ENCODE measurements around the gene CNTF. TPM values are rescaled to one million over a fixed set of nuclear protein-coding genes. Genes with fewer than 3 reads are reported as not detected.
"Not testable (repeated sequence)": the region's sequence is repeated elsewhere in the genome, so short reads cannot be mapped to it uniquely, and the experiment has no call there.

The CNTF gene, protein sequence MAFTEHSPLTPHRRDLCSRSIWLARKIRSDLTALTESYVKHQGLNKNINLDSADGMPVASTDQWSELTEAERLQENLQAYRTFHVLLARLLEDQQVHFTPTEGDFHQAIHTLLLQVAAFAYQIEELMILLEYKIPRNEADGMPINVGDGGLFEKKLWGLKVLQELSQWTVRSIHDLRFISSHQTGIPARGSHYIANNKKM
- 1 to 10 TPM in 8 of 10 donors, under 1 TPM in 2; 0.53 to 1.6 (median 1.2) TPM for total RNA-seq
- polyA plus RNA-seq: under 1 TPM; 0.15 to 0.23 TPM
- long read RNA-seq, donor 1: 0 reads
- long read RNA-seq, donor 2: 0 reads
- long read RNA-seq, donor 3, partial matches to known transcripts: 0 of 1 reads
- long read RNA-seq, donor 3, other reads (novel, unspliced or antisense): 1 of 1 reads

DNA sequence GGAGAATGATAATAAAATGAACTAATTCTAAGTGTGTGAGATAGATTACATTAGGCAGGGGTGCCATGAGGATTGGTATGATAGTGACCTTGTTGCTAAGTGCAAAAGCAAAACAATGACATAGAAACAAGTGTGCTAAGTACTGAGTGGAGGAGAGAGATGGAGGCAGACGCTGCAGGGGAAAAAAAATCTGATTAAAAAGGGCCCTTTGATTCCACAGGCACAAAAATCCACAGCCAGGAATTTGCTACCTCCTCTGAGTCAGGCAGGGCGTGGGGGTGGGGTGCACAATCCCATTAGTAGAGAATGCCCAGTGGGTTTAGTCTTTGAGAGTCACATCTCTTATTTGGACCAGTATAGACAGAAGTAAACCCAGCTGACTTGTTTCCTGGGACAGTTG lies at the start of gene CNTF:
TSS of gene CNTF (plus strand) at position 322 of the 400 bp plus-strand sequence. CDS start 88 bp downstream, outside the sequence.
- Histone ChIP-seq H3K4me1 (peaks cover 5 to 44% (median 20%) of the 10 kb centered on the region in 9 donors), H3K27ac (peak within 1 kb of the TSS in 4 of 10 donors; percentile 3 to 38 (median 10)), H3K9me3 (no peaks in the 10 kb centered on the region), H3K36me3 (peaks cover 0 to 87% (median 43%) of the 10 kb centered on the region in 9 donors), H3K27me3 (no peaks in the 10 kb centered on the region), H3K4me3 (no peak within 1 kb of the TSS)
- DNase-seq: no peak
- TF ChIP-seq, protein P1, sequence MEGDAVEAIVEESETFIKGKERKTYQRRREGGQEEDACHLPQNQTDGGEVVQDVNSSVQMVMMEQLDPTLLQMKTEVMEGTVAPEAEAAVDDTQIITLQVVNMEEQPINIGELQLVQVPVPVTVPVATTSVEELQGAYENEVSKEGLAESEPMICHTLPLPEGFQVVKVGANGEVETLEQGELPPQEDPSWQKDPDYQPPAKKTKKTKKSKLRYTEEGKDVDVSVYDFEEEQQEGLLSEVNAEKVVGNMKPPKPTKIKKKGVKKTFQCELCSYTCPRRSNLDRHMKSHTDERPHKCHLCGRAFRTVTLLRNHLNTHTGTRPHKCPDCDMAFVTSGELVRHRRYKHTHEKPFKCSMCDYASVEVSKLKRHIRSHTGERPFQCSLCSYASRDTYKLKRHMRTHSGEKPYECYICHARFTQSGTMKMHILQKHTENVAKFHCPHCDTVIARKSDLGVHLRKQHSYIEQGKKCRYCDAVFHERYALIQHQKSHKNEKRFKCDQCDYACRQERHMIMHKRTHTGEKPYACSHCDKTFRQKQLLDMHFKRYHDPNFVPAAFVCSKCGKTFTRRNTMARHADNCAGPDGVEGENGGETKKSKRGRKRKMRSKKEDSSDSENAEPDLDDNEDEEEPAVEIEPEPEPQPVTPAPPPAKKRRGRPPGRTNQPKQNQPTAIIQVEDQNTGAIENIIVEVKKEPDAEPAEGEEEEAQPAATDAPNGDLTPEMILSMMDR (IDR thresholded peaks at IDR 0.05): no peak
- intact Hi-C loops (cut with DNase I): loop anchor here in 2 of 10 donors (10.0 kb wide), 1 partner anchor 48 kb away; the partner anchor contains the start of genes LPXN (in 2 of the 2) and ZFP91 (in 2 of the 2)
- peak in 7 of 8 donors; percentile 18 to 69 (median 48) for ATAC-seq
- 55 to 64% methylated on average over 2 of the region's 2 CpGs for WGBS, 2 donors

DNA sequence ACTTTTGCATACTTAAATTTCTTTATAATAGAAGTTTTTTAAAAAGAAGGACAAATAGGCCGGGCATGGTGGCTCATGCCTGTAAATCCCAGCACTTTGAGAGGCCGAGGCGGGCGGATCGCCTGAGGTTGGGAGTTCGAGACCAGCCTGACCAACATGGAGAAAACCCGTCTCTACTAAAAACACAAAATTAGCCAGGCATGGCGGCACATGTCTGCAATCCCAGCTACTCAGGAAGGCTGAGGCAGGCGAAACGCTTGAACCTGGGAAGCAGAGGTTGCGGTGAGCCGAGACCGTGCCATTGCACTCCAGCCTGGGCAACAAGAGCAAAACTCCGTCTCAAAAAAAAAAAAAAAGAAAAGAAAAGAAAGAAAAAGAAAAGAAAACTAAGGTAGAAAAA lies 49.6 kb upstream of the CNTF start:
- ATAC-seq, H3K27me3 ChIP-seq, DNase-seq, H3K9me3 ChIP-seq: not testable (repeated sequence)
- Histone ChIP-seq H3K36me3 (peaks cover 0 to 30% (median 4%) of the 10 kb centered on the region in 9 donors), H3K4me3 (peak overlapping the region in 1 of 10 donors; percentile 49), H3K27ac (peak overlapping the region in 5 of 10 donors; percentile 0 to 99 (median 19)), H3K4me1 (peaks cover 14 to 54% (median 27%) of the 10 kb centered on the region in 9 donors)
- intact Hi-C loops (cut with DNase I): loop anchor here in 5 of 10 donors (10.0 kb wide), 5 partner anchors 52 to 982 kb away; partner anchors contain the start of genes CNTF (in 2 of the 5) and FAM111A (in 1 of the 5)
- 94 to 95% methylated on average over 14 of the region's 14 CpGs for WGBS, 2 donors

DNA sequence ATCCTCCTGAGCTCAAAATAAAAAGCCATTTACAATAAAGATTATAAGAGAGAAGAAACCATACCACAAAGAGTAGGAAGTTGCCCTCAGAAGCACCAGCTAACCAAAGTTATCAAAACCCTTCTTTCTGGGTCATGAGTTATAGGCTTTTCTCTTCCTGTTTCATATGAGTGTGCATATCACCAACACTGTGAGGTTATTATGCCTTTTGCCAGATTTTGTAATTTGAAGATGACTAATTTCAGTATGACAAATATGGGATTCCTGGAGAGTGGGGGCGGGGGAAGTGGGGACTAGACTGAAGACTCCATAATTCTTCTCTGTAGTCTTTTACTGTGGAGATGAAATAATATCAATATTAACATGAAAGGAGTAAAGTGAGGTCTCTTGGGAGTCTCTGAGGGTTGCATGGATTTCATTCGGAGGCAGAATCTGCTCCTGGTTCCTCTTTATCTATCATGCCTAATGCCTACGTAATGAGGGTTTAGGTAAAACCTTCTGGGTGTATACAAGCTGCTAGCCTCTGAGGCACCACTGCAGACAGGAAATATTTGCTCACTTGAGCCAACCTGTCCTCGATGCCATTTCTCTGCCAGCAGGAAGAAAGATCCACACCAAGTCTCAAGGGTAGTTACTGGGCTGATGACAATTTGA lies 48.9 kb upstream of the CNTF start:
- no peaks in the 10 kb centered on the region for H3K9me3 ChIP-seq
- no peaks in the 10 kb centered on the region for H3K27me3 ChIP-seq
- peaks cover 0 to 23% (median 4%) of the 10 kb centered on the region in 9 donors for H3K36me3 ChIP-seq
- TF ChIP-seq, protein P1 (IDR thresholded peaks at IDR 0.05): no peak
- ATAC-seq (peak in 1 of 8 donors; percentile 21), DNase-seq (peak in 1 of 2 donors; percentile 12)
- WGBS, 2 donors: 35 to 43% methylated on average over 4 of the region's 4 CpGs
- H3K27ac ChIP-seq: peak overlapping the region in 6 of 10 donors; percentile 7 to 99 (median 30)
- peak overlapping the region in 1 of 10 donors; percentile 49 for H3K4me3 ChIP-seq
- intact Hi-C loops (cut with DNase I): loop anchor here in 6 of 10 donors (2.0 to 10.0 kb wide), 6 partner anchors 51 to 981 kb away; partner anchors contain the start of genes CNTF (in 2 of the 6) and FAM111A (in 1 of the 6)
- peaks cover 14 to 54% (median 27%) of the 10 kb centered on the region in 9 donors for H3K4me1 ChIP-seq

DNA sequence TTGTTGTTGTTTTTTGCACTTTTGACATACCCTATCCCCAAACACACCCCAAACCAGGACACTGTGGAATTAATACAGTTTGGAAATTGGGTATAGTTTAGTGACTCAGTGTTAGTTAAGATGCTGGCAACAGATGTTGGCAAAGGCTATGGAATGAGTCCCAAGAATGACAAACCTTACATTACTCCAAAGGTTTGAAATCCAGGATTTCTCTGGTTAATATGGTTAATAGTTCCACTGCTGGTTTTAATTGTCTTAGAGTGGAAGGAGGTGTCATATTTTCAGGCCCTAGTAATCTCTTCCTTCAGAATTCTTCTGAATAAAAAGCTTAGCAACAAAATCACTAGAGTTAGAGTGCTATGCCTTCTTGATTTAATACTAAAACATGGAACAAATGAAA lies 47.6 kb upstream of the CNTF start:
- Histone ChIP-seq H3K4me1 (peaks cover 14 to 55% (median 27%) of the 10 kb centered on the region in 9 donors), H3K27ac (peak overlapping the region in 5 of 10 donors; percentile 1 to 99 (median 6)), H3K4me3 (peak overlapping the region in 3 of 10 donors; percentile 7 to 49 (median 13)), H3K36me3 (peaks cover 0 to 10% (median 1%) of the 10 kb centered on the region in 9 donors), H3K9me3 (no peaks in the 10 kb centered on the region), H3K27me3 (no peaks in the 10 kb centered on the region)
- ATAC-seq (no peak), DNase-seq (no peak)
- TF ChIP-seq, protein P1 (IDR thresholded peaks at IDR 0.05): no peak
- intact Hi-C loops (cut with DNase I): loop anchor here in 8 of 10 donors (2.0 to 10.0 kb wide), 9 partner anchors 42 to 980 kb away; partner anchors contain the start of genes CNTF (in 2 of the 8) and FAM111A (in 1 of the 8)

Data from heart right ventricle (tissue), 16 donors.